HEK293T (cell line): ENCODE results near the gene STAC2.

Experiments used
- ARNT ChIP-seq: fragments of 450-650 bp; IDR thresholded peaks from 2 replicates; pipeline ENCODE4 v1.6.1; 2017; ENCODE audit warnings: mild to moderate bottlenecking
- BHLHE40 ChIP-seq: fragments of 450-650 bp; IDR thresholded peaks from 2 replicates; pipeline ENCODE4 v1.6.1; 2016; ENCODE audit warnings: mild to moderate bottlenecking, moderate library complexity, borderline replicate concordance
- ELF4 ChIP-seq: fragments of 450-650 bp; IDR thresholded peaks from 2 replicates; pipeline ENCODE4 v1.6.1; 2017; ENCODE audit warnings: antibody characterized with exemption
- FOXK2 ChIP-seq: fragments of 450-650 bp; IDR thresholded peaks from 2 replicates; pipeline ENCODE4 v1.6.1; 2016; ENCODE audit warnings: mild to moderate bottlenecking
- FOXM1 ChIP-seq: fragments of 450-650 bp; IDR thresholded peaks from 2 replicates; pipeline ENCODE4 v1.6.1; 2017; ENCODE audit warnings: mild to moderate bottlenecking, borderline replicate concordance
- HDGF ChIP-seq: fragments of 450-650 bp; IDR thresholded peaks from 2 replicates; pipeline ENCODE4 v1.6.1; 2017; ENCODE audit warnings: antibody characterized with exemption, borderline replicate concordance
- NFRKB ChIP-seq: fragments of 450-650 bp; IDR thresholded peaks from 2 replicates; pipeline ENCODE4 v1.6.1; 2016; ENCODE audit warnings: mild to moderate bottlenecking, moderate library complexity
- PKNOX1 ChIP-seq: fragments of 450-650 bp; IDR thresholded peaks from 2 replicates; pipeline ENCODE4 v1.6.1; 2016
- SP1 ChIP-seq: fragments of 450-650 bp; IDR thresholded peaks from 2 replicates; pipeline ENCODE4 v1.6.1; 2017
- SUZ12 ChIP-seq: fragments of 450-650 bp; IDR thresholded peaks from 2 replicates; pipeline ENCODE4 v1.6.1; 2016; ENCODE audit warnings: mild to moderate bottlenecking
- TARDBP ChIP-seq: fragments of 450-650 bp; IDR thresholded peaks from 2 replicates; pipeline ENCODE4 v1.6.1; 2016
- ZNF384 ChIP-seq: fragments of 450-650 bp; IDR thresholded peaks from 2 replicates; pipeline ENCODE4 v1.6.1; 2016

DNA sequence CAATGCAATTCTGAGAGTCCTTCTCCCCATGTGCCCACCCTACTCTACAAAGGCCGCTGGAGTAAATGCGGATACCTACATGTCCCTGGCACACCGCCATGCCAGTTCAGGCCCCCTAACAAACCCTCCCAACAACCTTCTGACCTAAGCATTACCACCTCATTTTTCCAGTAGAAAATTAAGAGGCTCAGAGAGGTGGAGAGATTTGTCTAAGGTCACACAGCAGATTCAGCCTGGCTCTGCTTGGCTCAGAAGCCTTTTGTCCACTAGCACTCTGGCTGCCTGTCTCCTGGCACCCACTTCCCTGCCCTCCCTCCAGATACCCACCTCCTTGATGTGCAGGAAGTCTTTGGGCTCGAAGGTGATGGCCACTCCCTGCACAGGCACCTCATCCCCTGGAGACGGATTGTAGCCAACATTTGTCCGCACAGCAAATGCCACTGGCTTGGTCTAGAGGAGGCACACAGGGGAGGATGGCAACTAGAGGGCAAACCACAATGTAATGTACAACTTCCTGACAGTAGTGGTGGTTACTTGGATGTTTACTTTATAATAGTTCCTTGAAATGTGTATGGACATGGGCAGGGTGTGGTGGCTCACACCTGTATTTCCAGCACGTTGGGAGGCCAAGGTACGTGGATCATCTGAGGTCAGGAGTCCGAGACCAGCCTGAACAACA lies 38.5 kb downstream of the STAC2 start:
- no peak for TF ChIP-seq ELF4
- TF ChIP-seq HDGF: no peak
- no peak for TF ChIP-seq ZNF384
- no peak for TF ChIP-seq FOXK2
- no peak for TF ChIP-seq TARDBP
- no peak for TF ChIP-seq ARNT
- TF ChIP-seq BHLHE40: no peak
- no peak for TF ChIP-seq SP1
- TF ChIP-seq NFRKB: no peak
- TF ChIP-seq SUZ12: no peak
- TF ChIP-seq PKNOX1: no peak
- TF ChIP-seq FOXM1: no peak
